HFFc6 (cell line): ENCODE results near the gene CLDN5. TPM values are rescaled to one million over a fixed set of nuclear protein-coding genes. Genes with fewer than 3 reads are reported as not detected.

Experiments used
- DNase-seq: peaks from one replicate; pipeline ENCODE4 v3.0.0-alpha.2; 2018
- H3K27ac Mint-ChIP-seq: 2 replicates; pipeline ENCODE4 v1.8.0; 2020; ENCODE audit warnings: mild to moderate bottlenecking, mixed read lengths
- H3K27me3 Mint-ChIP-seq: 2 replicates; pipeline ENCODE4 v1.8.0; 2021; ENCODE audit warnings: mild to moderate bottlenecking, moderate library complexity, mixed read lengths; ENCODE audit not compliant: insufficient read depth
- H3K36me3 Mint-ChIP-seq: 2 replicates; pipeline ENCODE4 v1.8.0; 2021; ENCODE audit warnings: low read depth, mixed read lengths
- H3K4me1 Mint-ChIP-seq: 2 replicates; pipeline ENCODE4 v1.8.0; 2020; ENCODE audit warnings: low read depth, mixed read lengths
- H3K4me3 Mint-ChIP-seq: 2 replicates; pipeline ENCODE4 v1.8.0; 2020; ENCODE audit warnings: mild to moderate bottlenecking, moderate library complexity, mixed read lengths
- H3K9me3 Mint-ChIP-seq: 2 replicates; pipeline ENCODE4 v1.8.0; 2020; ENCODE audit warnings: mild to moderate bottlenecking, mixed read lengths
- CTCF ChIP-seq: fragments of 200-600 bp; sonication (generic); IDR thresholded peaks from 2 replicates; pipeline ENCODE4 v1.5.0; 2021; ENCODE audit warnings: antibody characterized with exemption, mild to moderate bottlenecking
- total RNA-seq, 6 experiments: library from RNA; stranded (reverse); fragmentation: NEBNext Ultra II Directional; extraction: Animal tissue kit (Norgen Biotek cat#: 25700); gene quantifications; 2 replicates in 1 of 6; 3 replicates in 5 of 6; pipeline ENCODE4 v1.2.3, GENCODE V29; 2021

Gene CLDN5
- total RNA-seq, 6 experiments from 2014 or later, result 0.16 TPM; not detected in 5

GRCh38 chr22:19478901-19479354 is 45.3 kb downstream of the CLDN5 start, which contains the start of gene UFD1:
TSS of gene UFD1 (minus strand) at chr22:19479193. CDS start at chr22:19479085, 108 bp downstream.
- peaks cover 57% of the 10 kb centered on the region for H3K4me1 Mint-ChIP-seq
- H3K36me3 Mint-ChIP-seq, result peaks cover 3% of the 10 kb centered on the region; the same call in 1 of the 2 replicates
- no peak for TF ChIP-seq CTCF
- no peaks in the 10 kb centered on the region for H3K9me3 Mint-ChIP-seq
- peak within 1 kb of the TSS; percentile 92 for H3K4me3 Mint-ChIP-seq
- peak within 1 kb of the TSS; percentile 100 for H3K27ac Mint-ChIP-seq
- no peaks in the 10 kb centered on the region; the same call in 1 of the 2 replicates for H3K27me3 Mint-ChIP-seq
- peak; percentile 76 for DNase-seq

GRCh38 chr22:19478045-19478900 is 45.9 kb downstream of the CLDN5 start:
- DNase-seq, result no peak
- peaks cover 56% of the 10 kb centered on the region for H3K4me1 Mint-ChIP-seq
- no peaks in the 10 kb centered on the region for H3K36me3 Mint-ChIP-seq
- TF ChIP-seq CTCF, result no peak
- no peaks in the 10 kb centered on the region for H3K9me3 Mint-ChIP-seq
- H3K27ac Mint-ChIP-seq, result peak overlapping the region; percentile 100
- peak overlapping the region; percentile 92 for H3K4me3 Mint-ChIP-seq
- no peaks in the 10 kb centered on the region; the same call in 1 of the 2 replicates for H3K27me3 Mint-ChIP-seq

- peak; percentile 53 for TF ChIP-seq CTCF
- H3K4me1 Mint-ChIP-seq, result peaks cover 48% of the 10 kb centered on the region
- no peaks in the 10 kb centered on the region for H3K36me3 Mint-ChIP-seq
- DNase-seq, result no peak
- H3K27ac Mint-ChIP-seq, result peak overlapping the region; percentile 100
- H3K27me3 Mint-ChIP-seq, result peaks cover under 1% of the 10 kb centered on the region
- H3K9me3 Mint-ChIP-seq, result no peaks in the 10 kb centered on the region
- peak overlapping the region; percentile 92 for H3K4me3 Mint-ChIP-seq
Observed at GRCh38 chr22:19477321-19478044, 46.7 kb downstream of the CLDN5 start.

- Mint-ChIP-seq H3K4me1 (peaks cover 44% of the 10 kb centered on the region), H3K27ac (peak overlapping the region; percentile 7; the same call in 1 of the 2 replicates)
Observed at GRCh38 chr22:19476023-19476422, 48.2 kb downstream of the CLDN5 start.

More at GRCh38 chr22:19476023-19476422, 48.2 kb downstream of the CLDN5 start:
- H3K9me3 Mint-ChIP-seq, result no peaks in the 10 kb centered on the region
- no peak for TF ChIP-seq CTCF
- H3K4me3 Mint-ChIP-seq, result no peak overlapping the region
- no peak for DNase-seq
- peaks cover 6% of the 10 kb centered on the region; the same call in 1 of the 2 replicates for H3K36me3 Mint-ChIP-seq
- H3K27me3 Mint-ChIP-seq, result peaks cover 2% of the 10 kb centered on the region
